Measurements from ENCODE around the gene KLRK1.

DNA sequence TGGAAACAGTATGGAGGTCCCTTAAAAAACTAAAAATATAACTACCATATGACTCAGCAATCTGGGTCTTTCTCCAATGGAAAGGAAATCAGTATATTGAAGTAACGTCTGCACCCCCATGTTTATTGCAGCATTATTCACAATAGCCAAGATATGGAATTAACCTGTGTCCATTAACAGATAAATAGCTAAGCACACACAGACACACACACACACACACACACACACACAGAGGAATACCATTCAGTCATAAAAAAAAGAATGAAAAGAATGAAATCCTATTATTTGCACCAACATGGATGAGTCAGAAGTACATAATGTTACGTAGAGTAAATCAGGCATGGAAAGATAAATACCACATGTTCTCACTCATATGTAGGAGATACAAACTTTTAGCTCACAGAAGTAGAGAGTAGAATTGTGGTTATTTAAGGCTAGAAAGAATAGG, 4.7 kb downstream of the KLRK1 start:
- TF ChIP-seq EP300 (IDR thresholded peaks at IDR 0.05; ENCODE audit: borderline replicate concordance in 1 of 2, low read depth in 1 of 2, low read length in 1 of 2) (no peak), TEAD4 (IDR thresholded peaks at IDR 0.05; ENCODE audit: borderline replicate concordance, insufficient read depth) (no peak), MAX (IDR thresholded peaks at IDR 0.05; ENCODE audit: low read depth) (no peak)
- TF ChIP-seq, protein P1, sequence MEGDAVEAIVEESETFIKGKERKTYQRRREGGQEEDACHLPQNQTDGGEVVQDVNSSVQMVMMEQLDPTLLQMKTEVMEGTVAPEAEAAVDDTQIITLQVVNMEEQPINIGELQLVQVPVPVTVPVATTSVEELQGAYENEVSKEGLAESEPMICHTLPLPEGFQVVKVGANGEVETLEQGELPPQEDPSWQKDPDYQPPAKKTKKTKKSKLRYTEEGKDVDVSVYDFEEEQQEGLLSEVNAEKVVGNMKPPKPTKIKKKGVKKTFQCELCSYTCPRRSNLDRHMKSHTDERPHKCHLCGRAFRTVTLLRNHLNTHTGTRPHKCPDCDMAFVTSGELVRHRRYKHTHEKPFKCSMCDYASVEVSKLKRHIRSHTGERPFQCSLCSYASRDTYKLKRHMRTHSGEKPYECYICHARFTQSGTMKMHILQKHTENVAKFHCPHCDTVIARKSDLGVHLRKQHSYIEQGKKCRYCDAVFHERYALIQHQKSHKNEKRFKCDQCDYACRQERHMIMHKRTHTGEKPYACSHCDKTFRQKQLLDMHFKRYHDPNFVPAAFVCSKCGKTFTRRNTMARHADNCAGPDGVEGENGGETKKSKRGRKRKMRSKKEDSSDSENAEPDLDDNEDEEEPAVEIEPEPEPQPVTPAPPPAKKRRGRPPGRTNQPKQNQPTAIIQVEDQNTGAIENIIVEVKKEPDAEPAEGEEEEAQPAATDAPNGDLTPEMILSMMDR (IDR thresholded peaks at IDR 0.05): no peak

Data from SK-N-SH (cell line).